WTC11 (cell line): Measurements from ENCODE around the gene DMRTA1. TPM values are rescaled to one million over a fixed set of nuclear protein-coding genes. Genes with fewer than 3 reads are reported as not detected.
"Not testable (repeated sequence)": the region's sequence is repeated elsewhere in the genome, so short reads cannot be mapped to it uniquely, and the experiment has no call there.

ENCODE experiments used
- ATAC-seq: fragments of 200-7000 bp; cut with Tn5 transposase; 2 replicates; pipeline ENCODE4 v1.10.0; 2021; ENCODE audit warnings: mild to moderate bottlenecking, moderate library complexity
- CTCF ChIA-PET: fragments of 300-600 bp; sonication (Branson Sonifier 250); formaldehyde crosslinking; loops from one replicate; lab custom pipeline; 2021; ENCODE audit warnings: antibody characterized with exemption; lab: Charles Lee
- POLR2A ChIA-PET: fragments of 350-600 bp; sonication (Branson Sonifier 250); formaldehyde crosslinking; loops from one replicate; lab custom pipeline; 2021; ENCODE audit warnings: antibody characterized with exemption; lab: Charles Lee
- DNase-seq: peaks from one replicate; pipeline ENCODE4 v3.0.0; 2021; ENCODE audit warnings: low spot score
- H3K27ac Mint-ChIP-seq: 2 replicates; pipeline ENCODE4 v1.8.0; 2021; ENCODE audit warnings: mixed read lengths
- H3K27me3 Mint-ChIP-seq: 2 replicates; pipeline ENCODE4 v1.8.0; 2021; ENCODE audit warnings: low read depth, mild to moderate bottlenecking, moderate library complexity, mixed read lengths
- H3K36me3 Mint-ChIP-seq: 2 replicates; pipeline ENCODE4 v1.8.0; 2021; ENCODE audit warnings: mixed read lengths
- H3K4me1 Mint-ChIP-seq: 2 replicates; pipeline ENCODE4 v1.8.0; 2022; ENCODE audit warnings: mixed read lengths
- H3K4me3 Mint-ChIP-seq: 2 replicates; pipeline ENCODE4 v1.8.0; 2021; ENCODE audit warnings: mild to moderate bottlenecking, moderate library complexity, mixed read lengths
- H3K9me3 Mint-ChIP-seq: 2 replicates; pipeline ENCODE4 v1.8.0; 2021; ENCODE audit warnings: mixed read lengths
- CREB1 ChIP-seq: sonication (generic); formaldehyde crosslinking; IDR thresholded peaks from 2 replicates; pipeline ENCODE4 v1.8.0; 2023; ENCODE audit warnings: mild to moderate bottlenecking, missing genetic modification reagents
- FOXK1 ChIP-seq: sonication (generic); formaldehyde crosslinking; IDR thresholded peaks from 2 replicates; pipeline ENCODE4 v1.8.0; 2022; ENCODE audit warnings: mild to moderate bottlenecking, moderate library complexity, missing genetic modification reagents
- FOXP4 ChIP-seq: sonication (generic); formaldehyde crosslinking; IDR thresholded peaks from 2 replicates; pipeline ENCODE4 v1.8.0; 2022; ENCODE audit warnings: mild to moderate bottlenecking, missing genetic modification reagents
- HMGA2 ChIP-seq: fragments of 250-450 bp; sonication (Bioruptor Pico); IDR thresholded peaks from 2 replicates; pipeline ENCODE4 v1.4.0; 2021; ENCODE audit warnings: mild to moderate bottlenecking, moderate library complexity
- JUN ChIP-seq: sonication (generic); formaldehyde crosslinking; IDR thresholded peaks from 2 replicates; pipeline ENCODE4 v1.8.0; 2023; ENCODE audit warnings: mild to moderate bottlenecking, missing genetic modification reagents
- TCF7 ChIP-seq: sonication (generic); formaldehyde crosslinking; IDR thresholded peaks from 2 replicates; pipeline ENCODE4 v1.8.0; 2022; ENCODE audit warnings: mild to moderate bottlenecking, low read depth, missing genetic modification reagents, moderate library complexity
- ZBTB43 ChIP-seq: sonication (generic); formaldehyde crosslinking; IDR thresholded peaks from 2 replicates; pipeline ENCODE4 v1.8.1; 2023; ENCODE audit warnings: mild to moderate bottlenecking, missing genetic modification reagents
- ZNF416 ChIP-seq: fragments of 250-450 bp; sonication (Bioruptor Pico); IDR thresholded peaks from 2 replicates; pipeline ENCODE4 v1.9.0; 2021; ENCODE audit warnings: mild to moderate bottlenecking, inconsistent platforms
- total RNA-seq: library from RNA; stranded (reverse); gene quantifications from 3 replicates; pipeline ENCODE4 v1.2.3, GENCODE V29; 2021

DMRTA1 gene
- total RNA-seq, 1 experiment from 2014 or later, result 2.4 TPM

- Mint-ChIP-seq H3K27ac (peak overlapping the region; percentile 86), H3K9me3 (peaks cover 20% of the 10 kb centered on the region), H3K36me3 (peaks cover 9% of the 10 kb centered on the region), H3K27me3 (peaks cover 17% of the 10 kb centered on the region), H3K4me3 (no peak overlapping the region), H3K4me1 (peaks cover 36% of the 10 kb centered on the region)
- TF ChIP-seq ZNF416 (no peak), ZBTB43 (CRISPR knock-in tag) (peak; percentile 48; the same call in 1 of the 2 replicates), FOXK1 (CRISPR knock-in tag) (0 out of 2 replicates have a peak, but pooled peaks have one; percentile 31), TCF7 (no peak), HMGA2 (CRISPR knock-in tag) (no peak), JUN (CRISPR knock-in tag) (no peak), CREB1 (CRISPR knock-in tag) (no peak), FOXP4 (CRISPR knock-in tag) (peak; percentile 47; the same call in 1 of the 2 replicates)
- peak; percentile 92 for ATAC-seq
- ChIA-PET POLR2A (interaction anchor here (0.6 kb wide), 1 partner anchor 309 kb away, joined by 6 read pairs; no protein-coding TSS in a partner anchor), CTCF (interaction anchor here (1.2 to 1.3 kb wide), 2 partner anchors 14 to 177 kb away, joined by 3 to 4 read pairs; no protein-coding TSS in a partner anchor)
- no peak for DNase-seq
Measured at GRCh38 chr9:22483528-22484070, 37.0 kb downstream of the DMRTA1 start.

GRCh38 chr9:22496197-22496596, 49.6 kb downstream of the DMRTA1 start:
- CTCF ChIA-PET, ATAC-seq, H3K36me3 Mint-ChIP-seq, H3K4me1 Mint-ChIP-seq, POLR2A ChIA-PET, H3K27ac Mint-ChIP-seq, DNase-seq, H3K27me3 Mint-ChIP-seq, H3K4me3 Mint-ChIP-seq: not testable (repeated sequence)
- peaks cover 27% of the 10 kb centered on the region for H3K9me3 Mint-ChIP-seq
